ENCODE data around the gene RAB3GAP1.
"Not testable (repeated sequence)": the region's sequence is repeated elsewhere in the genome, so short reads cannot be mapped to it uniquely, and the experiment has no call there.

RAB3GAP1 gene

DNA sequence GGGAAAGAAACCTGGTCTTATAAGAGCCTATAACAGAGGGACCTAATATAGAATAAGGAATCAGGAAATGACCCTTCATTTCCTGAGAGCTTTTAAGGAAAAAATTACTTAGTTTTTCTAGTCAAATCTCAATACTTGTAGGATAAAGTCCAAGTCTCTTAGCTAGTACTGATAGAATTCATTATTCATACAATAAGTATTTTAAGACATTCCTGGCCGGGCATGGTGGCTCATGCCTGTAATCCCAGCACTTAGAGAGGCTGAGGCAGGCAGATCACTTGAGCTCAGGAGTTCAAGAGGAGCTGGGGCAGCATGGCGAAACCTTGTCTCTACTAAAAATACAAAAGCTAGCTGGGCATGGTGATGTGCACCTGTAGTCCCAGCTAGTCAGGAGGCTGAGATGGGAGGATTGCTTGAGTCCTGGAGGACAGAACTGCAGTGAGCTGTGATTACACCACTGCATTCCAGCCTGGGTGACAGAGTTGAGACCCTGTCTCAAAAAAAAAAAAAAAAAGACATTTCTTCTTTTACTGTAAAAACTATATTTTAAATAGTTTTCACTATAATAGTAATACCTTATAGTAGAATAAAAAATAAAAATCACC, 3.2 kb downstream of the RAB3GAP1 start:
- no peak for DNase-seq (ENCODE audit: low read depth in 3 of 3)

DNA sequence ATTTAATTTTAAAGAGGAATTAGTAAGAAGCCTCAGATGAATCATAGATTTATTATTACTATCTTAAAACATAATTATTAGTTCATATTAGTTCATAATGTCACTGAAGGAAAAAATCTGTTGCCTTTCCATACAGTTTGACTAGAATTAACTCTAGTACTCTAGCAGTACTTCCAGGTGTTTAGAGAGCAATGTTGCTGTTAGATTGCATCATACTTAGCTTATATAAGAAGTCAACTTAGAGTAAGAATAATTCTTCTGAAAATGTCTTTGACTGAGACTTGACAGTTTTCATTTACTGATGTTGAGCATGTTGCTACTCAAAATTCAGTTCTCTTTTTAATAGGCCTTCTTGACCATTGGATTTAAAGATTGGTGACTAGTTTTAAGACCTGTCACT, 4.7 kb downstream of the RAB3GAP1 start:
- no peak for DNase-seq (ENCODE audit: low read depth in 3 of 3)

DNA sequence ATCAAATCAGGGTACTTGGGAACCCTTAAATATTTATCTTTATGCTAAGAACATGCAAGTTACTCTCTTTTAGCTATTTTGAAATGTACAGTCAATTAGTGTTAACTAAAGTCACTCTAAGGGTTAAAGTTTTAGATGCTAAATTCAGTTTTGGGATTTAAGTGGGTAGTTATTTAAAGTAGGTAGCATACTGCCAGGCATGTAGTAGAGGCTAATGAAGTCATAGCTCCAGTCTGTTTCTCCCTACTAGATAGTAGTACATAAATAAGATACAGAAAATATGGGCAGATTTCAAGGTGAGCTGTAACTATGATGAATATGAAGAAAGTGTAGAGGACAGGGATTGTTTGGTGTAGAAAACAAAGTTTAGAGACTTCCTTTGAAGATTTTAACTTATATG, 7.5 kb downstream of the RAB3GAP1 start:
- no peak for DNase-seq (ENCODE audit: low read depth in 3 of 3)

DNA sequence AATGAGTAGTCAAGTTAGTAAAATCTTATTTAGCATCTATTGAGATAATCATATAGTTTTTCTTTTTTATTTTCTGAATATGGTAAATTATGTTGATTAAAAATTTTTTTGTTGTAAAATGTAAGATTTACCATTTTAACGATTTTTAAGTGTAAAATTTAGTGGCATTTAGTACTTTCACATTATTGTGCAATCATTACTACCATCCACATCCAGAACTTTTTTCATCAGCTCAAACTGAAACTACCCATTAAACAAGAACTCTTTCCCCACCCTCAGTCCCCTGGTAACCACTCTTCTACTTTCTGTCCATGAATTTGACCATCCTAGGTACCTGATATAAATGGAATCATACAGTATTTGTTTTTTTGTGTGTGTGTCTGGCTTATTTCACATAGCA, 11.1 kb downstream of the RAB3GAP1 start:
- DNase-seq (ENCODE audit: low read depth in 3 of 3): no peak

DNA sequence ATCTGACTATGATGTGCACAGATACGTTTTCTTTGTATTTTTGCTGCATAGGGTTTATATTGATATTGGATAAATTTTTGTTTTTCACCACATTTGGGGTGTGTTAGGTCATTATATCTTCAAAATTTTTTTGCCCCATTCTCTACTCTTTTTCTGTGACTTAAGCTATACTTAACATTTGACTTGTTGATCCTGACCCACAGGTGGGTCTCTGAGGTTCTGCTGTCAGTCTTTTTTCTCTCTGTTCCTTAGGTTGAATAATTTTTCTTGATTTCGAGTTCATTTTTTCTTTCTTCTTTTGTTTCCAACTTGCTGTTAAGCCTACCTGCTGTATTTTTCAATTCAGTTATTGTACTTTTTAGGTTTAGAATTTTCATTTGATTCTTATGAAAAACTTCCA, 12.1 kb downstream of the RAB3GAP1 start:
- DNase-seq (ENCODE audit: low read depth in 3 of 3): no peak

DNA sequence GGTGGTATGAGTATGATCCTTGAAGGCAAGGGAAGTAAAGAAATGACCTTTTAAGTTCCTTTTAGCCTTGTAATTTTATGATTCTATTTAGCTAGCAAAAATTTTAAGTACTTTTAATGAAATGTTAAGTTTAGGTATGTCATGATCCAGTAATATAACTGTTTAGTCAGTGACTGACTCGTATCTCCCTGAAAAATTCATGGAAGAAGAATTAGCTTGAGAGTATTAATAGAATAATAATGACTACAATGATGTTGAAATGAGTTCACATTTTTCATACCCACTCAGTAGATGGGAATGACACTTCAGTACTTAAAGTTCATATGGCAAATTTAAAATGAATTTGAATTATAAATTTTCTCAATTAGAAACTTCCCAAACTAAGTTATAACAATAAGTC, 14.6 kb downstream of the RAB3GAP1 start:
- no peak for DNase-seq (ENCODE audit: low read depth in 3 of 3)

DNA sequence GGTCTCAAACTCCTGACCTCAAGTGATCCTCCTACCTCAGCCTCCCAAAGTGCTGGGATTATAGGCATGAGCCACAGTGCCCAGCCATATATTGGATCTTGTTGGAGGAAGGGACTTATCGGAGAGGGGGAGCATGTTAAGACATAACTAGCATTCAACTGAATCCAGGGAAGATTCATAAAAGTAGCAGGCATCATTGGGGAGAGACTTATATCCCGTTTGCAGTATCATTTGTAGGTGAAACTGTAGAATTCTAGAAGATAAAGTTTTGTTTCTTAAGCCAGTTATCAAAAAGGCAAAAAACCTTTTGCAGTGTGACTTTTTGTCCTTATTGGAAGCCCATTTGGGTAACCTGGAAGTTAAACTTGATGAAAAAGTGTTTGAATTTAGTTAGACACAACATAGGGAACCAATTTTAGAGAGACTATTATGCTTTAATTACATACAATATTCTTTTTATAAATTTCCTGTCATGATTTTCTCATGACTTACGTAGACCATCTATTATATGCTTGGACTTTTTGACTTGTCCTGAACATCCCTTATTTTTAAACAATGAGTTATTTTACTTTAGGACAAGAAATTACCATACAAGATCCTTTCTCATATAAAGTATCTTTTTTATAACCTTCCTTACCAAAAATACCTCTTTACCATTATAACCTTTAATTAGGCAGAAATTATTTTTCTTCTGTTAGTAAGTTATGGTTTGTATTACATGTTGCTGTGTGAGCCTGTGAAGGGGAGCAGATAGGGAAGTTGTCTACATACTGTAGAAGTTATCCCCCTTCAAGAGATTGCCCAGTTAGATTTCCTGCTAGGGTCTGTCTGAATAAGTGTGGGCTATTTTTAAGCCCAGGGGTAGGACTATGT, 20.3 kb downstream of the RAB3GAP1 start:
- no peak for DNase-seq (ENCODE audit: low read depth in 3 of 3)

DNA sequence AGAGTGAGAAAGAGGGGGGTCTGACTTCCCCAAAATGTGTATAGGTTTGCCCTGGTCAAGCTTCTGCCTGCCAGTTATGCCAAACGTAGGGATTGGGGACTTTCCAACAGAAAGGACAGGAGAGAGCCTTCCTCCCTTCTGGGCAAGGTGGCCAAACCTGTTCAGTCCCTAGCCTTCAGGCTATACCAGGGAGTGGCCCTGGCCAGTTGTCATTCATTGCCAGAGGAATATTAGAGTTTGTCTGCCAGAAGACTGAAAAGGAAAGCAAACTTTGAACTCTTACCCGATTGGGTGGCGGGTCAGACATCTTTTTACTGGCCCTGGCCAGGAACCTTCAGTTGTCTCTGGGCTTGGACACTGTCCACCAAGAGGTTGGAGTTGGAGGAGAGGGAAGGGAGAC, 22.1 kb downstream of the RAB3GAP1 start:
- no peak for DNase-seq (ENCODE audit: low read depth in 3 of 3)

DNA sequence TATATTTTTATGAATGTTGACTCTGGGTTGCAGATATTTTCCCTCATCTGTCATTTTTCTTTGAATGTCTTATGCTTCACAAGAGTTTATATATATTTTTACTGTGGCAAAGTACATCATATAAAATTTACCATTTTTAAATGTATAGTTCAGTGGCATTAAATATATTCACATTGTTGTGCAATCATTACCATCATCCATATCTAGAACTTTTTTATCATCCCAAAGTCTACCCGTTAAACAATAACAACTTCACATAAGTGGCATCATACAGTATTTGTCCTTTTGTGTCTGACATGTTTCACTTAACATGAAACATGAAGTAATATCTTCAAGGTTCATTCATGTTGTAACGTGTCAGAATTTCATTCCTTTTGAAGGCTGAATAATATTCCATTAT, 24.5 kb downstream of the RAB3GAP1 start:
- DNase-seq (ENCODE audit: low read depth in 3 of 3): no peak

DNA sequence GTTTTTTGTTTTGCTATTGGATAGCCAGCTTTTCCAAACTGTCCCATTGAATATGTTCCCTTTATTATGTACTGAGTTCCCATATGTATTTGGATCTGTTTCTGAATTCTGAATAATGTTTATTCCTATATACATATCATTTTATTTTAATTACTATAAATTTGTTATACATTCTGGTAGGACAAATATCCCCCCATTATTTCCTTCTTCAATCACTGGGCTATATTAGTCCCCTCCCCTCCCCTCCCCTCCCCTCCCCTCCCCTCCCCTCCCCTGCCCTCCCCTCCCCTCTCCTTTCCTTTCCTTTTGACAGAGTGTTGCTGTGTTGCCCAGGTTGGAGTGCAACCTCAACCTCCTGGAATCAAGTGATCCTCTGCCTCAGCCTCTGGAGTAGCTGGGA, 26.3 kb downstream of the RAB3GAP1 start:
- DNase-seq (ENCODE audit: low read depth in 3 of 3): no peak

DNA sequence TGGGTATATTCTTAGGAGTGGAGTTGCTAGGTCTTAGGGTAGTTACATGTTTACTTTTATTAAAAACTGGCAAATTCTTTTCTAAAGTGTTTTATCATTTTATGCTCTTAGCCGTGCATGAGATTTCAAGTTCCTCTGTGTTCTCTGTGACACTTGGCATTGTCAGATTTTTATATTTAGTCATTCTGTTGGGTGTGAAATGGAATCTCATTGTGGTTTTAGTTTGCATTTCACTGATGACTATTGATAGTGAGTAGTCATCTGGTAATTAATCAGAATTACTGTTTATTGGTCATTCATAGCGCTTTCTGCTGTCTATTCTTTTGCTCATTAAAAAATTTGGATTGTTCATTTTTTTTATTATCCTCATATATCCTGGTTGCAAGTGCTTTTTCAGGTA, 34.1 kb downstream of the RAB3GAP1 start:
- DNase-seq (ENCODE audit: low read depth in 3 of 3): no peak

DNA sequence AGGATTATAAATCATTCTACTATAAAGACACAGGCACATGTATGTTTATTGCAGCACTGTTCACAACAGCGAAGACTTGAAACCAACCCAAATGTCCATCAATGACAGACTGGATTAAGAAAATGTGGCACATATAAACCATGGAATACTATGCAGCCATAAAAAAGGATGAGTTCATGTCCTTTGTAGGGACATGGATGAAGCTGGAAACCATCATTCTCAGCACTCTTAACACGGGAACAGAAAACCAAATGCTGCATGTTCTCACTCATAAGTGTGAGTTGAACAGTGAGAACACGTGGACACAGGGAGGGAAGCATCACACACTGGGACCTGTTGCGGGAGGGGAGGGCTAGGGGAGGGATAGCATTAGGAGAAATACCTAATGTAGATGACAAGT, 37.5 kb downstream of the RAB3GAP1 start:
- not testable (repeated sequence) for DNase-seq (ENCODE audit: low read depth in 3 of 3)

DNA sequence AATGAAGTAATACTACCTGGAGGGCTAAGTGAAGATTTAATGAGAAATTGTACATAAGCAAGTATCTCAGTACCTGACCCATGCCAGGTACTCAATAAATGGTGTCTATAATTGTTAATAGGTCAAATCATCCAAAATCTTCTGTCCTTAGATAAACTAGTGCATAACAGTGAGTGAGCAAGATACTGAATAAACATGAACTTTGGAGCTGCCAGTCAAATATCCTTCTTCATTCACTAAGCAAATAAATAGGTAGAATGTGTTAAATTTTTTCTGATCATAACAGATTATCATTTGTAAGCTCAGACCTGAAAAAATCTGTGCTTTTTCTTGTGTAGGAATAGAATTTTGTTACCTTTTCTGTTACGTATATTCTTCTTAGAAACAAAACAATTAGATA, 39.6 kb downstream of the RAB3GAP1 start:
- no peak for DNase-seq (ENCODE audit: low read depth in 3 of 3)

DNA sequence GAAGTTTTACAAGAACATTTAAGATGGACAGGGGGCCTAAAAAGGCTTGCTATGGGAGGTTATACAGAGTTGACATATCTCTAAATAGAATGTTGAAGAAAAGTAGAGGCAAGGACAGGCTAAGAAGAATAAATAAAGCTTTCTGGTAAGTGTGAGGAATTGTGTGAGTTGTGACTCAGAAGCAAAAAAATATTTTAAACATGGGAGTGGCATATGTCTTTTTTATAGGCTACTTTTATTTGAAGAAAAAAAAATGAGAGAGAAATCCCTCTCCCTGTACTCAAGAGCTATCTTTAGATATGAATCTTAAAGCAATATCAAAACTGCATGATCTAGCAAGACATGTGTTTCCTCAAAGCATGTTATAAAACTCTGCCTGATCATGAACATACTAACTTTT, 41.1 kb downstream of the RAB3GAP1 start:
- DNase-seq (ENCODE audit: low read depth in 3 of 3): no peak

DNA sequence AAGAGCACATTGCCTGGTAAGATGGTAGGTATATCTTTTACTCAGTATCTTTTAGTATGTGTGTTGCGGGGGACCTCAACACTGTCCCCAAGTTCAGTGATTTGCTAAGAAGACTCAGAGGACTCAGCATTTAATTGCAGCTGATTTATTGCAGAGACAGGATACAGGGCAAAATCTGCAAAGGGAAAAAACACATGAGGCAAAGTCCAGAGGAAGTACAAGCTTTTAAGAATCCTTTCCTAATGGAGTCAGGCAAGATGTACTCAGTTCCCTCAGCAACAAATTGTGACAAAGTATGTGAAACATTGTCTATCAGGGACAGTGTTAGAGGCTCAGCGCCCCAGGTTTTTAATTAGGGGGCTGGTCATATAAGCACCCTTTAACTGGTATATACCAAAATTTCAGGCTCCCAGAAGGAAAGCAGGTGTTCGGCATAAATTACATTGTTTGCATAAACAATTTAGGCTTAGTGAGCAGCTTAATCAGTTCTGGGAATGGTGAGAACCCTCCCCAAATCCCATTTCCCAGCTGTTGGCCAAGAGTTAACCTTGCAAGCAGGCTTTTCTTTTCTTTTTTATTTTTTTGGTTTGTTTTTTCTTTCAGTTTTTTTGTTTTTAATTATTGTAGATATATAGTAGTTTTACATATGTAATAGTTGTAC, 41.7 kb downstream of the RAB3GAP1 start:
- DNase-seq (ENCODE audit: low read depth in 3 of 3): no peak

DNA sequence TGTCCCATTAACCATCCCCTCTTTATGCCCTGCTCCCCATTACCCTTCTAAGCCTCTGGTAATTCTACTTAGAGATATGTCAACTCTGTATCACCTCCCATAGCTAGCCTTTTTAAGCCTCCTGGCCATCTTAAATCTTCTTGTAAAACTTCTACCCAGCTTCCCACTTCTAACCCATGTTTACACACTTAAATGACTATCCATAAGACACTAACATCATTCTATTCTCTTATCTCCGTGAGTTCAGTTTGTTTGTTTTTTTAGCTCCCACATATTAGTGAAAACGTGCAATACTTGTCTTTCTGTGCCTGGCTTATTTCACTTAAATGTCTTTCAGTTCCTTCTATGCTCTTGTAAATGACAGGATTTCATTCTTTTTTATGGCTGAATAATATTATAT, 42.4 kb downstream of the RAB3GAP1 start:
- no peak for DNase-seq (ENCODE audit: low read depth in 3 of 3)

DNA sequence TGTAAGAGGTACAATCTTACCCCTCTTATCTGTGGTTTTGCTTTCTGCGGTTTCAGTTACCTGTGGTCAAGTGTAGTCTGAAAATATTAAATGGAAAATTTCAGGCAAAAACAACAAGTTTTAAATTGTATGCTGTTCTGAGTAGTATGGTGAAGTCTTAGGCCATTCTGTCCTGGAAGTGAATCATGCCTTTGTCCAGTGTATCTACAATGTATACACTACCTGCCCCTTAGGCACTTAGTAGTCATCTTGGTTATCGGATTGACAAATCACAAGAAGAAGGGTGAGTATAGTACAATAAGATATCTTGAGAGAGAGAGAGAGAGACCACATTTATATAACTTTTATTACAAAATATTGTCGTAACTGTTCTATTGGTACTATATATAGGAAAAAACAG, 43.5 kb downstream of the RAB3GAP1 start:
- DNase-seq (ENCODE audit: low read depth in 3 of 3): no peak

DNA sequence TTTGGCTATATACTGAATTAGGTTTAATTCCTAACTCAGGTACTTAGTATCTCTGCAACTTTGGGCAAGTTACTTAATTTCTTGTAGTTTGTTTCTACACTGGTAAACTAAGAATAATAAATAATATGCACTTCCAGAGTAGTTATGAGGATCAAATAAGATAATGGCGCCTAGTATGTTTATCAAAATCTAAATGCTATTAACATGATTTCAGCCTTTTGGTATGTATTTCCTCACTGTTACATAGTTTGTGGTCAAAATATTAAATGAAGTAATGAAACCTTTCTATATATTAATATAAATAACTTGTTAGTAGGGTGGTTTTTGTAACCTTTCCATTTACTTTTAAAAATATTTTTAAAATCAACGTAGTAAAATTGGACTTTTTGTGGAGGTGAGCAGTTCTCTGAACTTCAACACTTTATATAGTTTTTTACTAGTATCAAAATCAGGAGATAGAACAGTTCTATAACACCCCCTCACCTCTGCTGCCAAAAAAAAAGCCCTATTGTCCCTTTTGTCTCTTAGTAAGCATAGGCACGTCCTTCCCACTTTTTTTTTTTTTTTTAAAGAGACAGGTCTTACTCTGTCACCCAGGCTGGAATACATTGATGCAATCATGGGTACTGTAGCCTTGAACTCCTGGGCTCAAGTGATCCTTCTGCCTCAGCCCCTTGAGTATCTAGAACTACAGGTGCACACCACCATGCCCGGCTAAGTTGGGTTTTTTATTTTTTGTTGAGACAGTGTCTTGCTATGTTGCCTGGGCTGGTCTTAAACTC, 44.8 kb downstream of the RAB3GAP1 start:
- DNase-seq (ENCODE audit: low read depth in 3 of 3): no peak

DNA sequence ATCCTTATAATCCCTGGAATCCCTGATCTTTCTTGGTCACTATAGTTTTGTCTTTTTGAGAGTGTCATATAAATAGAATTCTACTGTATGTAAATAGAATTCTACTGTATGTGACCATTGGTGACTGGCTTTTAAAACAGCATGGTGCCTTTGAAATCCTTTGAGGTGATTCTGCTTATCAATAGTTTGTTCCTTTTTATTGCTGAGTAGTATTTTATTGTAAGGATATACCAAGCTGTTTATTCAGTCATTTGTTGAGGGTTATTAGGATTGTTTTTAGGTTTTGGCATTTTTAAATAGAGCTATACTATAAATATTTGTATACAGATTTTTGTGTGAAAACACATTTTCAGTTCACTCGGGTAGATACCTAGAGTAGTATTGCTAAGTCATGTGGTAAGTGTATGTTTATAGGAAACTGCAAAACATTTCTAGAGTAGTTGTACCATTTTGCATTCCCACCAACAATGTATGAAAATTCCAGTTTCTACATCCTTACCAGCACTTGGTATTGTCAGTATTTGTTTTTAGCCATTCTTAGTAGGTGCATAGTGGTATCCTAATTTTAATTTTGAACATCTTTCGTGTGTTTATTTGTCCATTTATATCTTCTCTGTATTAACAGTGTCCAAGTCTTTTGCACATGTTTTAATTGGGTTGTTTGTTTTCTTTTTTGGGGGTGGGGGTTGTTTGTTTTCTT, 45.6 kb downstream of the RAB3GAP1 start:
- no peak for DNase-seq (ENCODE audit: low read depth in 3 of 3)

DNA sequence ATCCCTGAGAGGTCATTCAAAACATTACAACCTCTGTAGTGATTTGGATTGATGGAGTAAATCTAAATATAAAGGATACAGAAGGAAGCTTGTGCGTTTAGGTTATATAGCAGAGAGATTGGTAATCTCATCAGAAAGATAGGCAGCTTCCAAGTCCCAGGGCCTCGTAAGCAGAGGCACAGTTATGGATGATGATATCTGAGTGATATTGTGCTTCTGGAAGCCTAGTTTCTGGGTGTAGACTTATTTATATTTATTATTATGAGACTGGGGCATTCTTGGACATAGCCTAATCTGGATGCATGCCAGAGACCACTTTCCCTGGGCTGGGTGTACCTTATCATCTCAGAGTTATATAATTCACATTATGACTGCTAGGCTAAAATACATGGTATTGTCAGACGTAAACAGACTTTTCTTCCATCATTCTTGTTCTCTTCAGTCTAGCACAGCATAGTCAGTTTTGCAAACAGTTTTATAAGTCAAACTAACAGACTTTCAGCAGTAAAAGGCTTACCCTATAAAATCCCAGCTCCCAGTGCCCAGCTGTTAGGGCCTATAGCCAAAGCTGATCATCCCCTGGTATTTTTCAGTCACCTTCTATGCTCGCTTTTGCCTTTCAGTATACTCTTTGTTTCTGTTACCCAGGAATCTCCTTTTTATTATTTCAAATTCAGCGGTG, 47.9 kb downstream of the RAB3GAP1 start:
- no peak for DNase-seq (ENCODE audit: low read depth in 3 of 3)

DNA sequence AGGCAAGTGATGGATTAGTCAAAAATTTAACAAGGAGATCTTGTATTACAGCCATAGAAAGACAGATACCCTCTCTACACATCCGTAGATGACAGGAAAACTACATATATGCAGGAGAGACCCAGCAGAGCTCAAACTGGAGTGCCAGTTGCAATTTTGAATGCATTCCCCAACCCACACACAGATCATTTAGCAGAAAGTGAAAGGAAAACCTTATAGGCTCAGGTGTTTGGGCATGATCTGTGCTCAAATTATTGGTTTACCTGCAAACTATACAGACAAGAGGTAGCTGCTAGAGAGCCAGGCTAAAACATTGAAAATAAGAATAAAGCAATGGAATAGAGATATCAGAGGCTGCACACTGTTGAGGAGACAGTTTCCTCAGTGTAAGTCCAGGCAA, 51.8 kb downstream of the RAB3GAP1 start:
- DNase-seq (ENCODE audit: low read depth in 3 of 3): no peak

Measured in stimulated activated CD4-positive, alpha-beta T cell treated with anti-CD3 and anti-CD28 coated beads, TNF-alpha, amount 100 ng/mL, for 24 hours (primary cell).